HG03095 (cell line): ENCODE measurements around the gene TIPARP.
"Not testable (repeated sequence)": the region's sequence is repeated elsewhere in the genome, so short reads cannot be mapped to it uniquely, and the experiment has no call there.

Source experiments
- ATAC-seq: cut with Tn5 transposase; IDR thresholded peaks from one replicate; pipeline ENCODE4 v1.9.1; 2021; ENCODE audit warnings: moderate library complexity; ENCODE audit not compliant: unreplicated experiment

Gene TIPARP

DNA sequence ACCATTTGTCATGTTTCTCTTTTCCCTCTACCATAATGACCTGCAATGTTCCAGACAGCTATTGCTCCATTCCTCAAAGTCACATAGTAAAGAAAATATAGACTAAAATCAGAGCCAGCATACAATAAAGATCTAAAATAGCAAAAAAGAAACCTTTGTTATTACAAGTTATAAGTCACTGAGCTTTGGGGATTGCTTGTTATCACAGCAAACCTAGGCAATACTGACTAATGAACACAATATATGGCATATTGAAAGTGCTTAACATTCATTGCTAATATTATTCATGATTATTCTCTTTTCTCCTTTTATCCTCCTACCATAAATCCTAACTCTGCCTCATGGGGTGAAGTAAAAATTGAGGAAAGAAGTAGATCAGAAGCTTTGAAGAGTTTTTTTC, 27.4 kb upstream of the TIPARP start:
- ATAC-seq, result no peak

DNA sequence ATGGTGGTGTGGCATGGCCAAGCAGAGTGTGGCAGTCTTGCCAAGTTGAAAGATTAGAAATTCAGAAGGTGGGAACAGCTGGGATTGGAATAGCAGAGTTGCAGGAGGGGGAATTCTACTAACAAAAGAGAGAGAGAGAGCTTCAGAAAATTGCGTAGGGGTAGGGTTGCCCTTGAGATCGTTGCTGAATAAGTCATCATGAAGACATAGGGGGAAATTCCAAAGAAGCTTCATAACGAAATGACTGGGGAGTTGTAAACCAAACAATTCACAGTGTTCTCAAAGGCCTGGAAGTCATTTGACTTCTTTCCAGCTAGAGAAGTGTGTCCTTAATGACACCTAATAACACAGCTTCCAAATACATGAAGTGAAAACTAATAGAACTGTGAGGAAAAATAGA, 26.3 kb upstream of the TIPARP start:
- no peak for ATAC-seq

DNA sequence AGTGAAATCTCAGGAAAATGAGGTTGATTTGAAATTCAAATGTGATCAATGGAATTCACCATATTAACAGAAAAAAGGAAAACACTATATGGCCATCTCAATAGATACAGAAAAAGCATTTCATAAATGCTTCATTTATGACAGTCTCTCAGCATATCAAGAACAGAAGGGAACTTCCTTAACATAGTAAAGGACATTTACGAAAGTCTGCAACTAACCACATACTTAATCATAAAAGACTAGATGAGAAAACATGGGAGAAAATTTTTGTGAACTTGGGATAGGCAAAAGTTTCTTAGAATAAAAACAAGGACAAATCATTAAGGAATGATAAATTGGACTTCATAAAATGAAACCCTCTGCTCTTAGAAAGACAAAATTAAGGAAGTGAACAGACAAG, 24.7 kb upstream of the TIPARP start:
- ATAC-seq, result no peak

DNA sequence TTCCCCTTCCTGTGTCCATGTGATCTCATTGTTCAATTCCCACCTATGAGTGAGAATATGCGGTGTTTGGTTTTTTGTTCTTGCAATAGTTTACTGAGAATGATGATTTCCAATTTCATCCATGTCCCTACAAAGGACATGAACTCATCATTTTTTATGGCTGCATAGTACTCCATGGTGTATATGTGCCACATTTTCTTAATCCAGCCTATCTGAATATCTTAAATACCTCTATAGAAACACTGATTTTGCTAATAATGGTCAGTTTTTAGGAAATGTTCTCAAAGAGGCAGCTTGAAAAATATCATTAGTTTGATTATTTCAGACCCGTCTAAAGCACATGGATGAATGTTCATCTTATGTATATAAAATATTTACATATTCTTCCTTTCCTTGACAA, 21.7 kb upstream of the TIPARP start:
- ATAC-seq, result not testable (repeated sequence)

DNA sequence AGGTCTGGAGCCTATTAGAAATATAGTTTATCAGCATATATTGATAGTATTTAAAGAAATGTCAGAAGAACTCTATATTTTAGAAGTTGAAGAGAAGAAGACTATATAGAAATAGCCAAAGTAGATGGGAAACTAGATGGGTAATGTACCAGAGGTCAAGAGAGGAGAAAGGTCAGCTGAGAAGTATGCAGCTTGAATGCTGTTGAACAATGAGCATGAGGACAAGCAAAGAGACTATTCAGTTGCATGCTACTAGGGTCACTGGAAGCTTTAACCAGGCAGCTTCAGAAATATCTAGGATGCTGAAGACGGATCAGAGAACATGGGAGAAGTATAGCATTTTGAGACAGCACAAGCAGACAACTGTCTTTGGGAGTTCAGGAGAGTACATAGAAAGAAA, 19.6 kb upstream of the TIPARP start:
- no peak for ATAC-seq

DNA sequence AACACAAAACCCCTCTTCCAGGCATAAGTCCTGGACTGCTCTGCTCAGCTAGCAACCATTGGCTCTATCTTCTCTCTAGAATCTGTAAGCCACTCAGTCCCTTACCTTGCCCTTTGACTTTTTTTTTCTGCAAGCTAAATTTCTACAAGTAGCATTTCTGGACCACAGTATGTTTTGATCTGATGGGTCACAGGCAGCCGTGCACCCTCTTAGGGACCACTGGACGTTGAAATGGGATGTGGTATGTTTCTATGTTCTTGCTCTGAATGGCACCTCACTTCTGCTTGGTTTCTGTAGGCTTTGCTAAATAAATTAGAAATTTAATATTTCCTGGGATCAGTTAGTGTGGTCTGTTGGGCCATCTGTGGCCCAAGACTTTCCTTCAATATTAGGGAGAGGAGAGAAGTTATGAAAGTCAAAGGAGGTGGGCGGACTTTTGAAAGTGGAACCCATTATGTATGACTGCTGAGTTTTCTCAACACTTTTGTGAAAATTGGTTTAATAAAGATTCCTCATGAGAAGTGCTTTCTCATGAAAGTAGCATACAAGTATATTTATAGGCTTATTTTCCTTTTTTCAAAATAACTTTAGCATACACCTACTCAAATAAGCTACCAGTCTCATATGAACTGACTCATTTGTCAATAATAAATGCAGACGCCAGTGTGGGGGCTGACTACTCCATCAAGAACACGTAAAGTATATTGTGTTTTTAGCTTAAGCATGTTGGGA, 18.4 kb upstream of the TIPARP start:
- ATAC-seq, result no peak

DNA sequence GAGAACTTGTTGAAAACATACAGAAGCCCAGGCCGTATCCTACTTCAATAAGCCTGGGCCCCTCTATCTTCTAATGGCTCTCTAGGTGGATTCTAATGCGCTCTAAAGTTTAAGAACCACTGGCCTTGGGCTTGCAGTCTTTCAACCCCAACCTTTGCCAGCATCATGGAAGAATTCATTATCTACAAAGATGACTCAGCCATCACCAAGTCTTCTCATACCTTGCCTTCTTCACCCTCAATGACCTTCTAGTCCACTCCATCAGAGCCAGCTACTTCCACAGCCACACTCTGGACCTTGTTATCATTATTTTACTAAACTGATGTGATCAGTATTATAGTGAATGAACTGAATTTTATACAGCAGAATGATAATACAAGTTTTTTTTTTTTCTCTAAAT, 16.9 kb upstream of the TIPARP start:
- ATAC-seq, result no peak

DNA sequence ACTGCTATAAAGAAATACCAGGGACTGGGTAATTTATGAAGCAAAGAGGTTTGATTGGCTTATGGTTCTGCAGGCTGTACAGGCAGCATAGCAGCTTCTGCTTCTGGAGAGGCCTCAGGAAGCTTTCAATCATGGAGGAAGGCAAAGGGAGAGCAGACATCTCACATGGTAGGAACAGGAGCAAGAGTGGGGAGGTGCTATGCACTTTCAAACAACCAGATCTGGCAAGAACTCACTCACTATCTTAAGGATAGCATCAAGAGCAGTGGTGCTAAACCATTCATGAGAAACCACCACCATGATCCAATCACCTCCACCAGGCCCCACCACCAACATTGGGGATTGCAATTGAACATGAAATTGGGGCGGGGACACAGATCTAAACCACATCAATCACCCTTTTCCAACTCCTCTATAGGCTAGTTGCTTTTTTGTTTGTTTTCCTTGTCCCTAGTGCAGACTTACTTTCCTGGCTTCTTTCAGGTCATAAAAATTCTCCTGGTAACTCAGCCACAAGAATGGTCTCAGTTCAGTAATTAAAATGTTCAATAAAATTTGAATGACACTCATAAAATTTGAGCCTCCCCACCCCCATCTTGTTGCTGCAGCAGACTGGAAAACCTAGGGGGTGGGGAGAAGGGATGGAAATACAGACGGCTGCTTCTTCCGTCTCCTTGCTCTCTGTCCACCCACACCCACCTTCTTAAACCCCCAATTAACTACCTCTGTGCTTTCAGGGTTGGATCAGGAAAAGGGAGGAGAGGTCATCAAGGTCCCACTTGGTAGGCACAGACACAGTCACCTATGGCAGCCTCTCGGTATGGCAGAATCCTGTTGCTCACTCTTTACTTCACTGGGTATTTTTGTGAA, 16.3 kb upstream of the TIPARP start:
- ATAC-seq, result no peak

DNA sequence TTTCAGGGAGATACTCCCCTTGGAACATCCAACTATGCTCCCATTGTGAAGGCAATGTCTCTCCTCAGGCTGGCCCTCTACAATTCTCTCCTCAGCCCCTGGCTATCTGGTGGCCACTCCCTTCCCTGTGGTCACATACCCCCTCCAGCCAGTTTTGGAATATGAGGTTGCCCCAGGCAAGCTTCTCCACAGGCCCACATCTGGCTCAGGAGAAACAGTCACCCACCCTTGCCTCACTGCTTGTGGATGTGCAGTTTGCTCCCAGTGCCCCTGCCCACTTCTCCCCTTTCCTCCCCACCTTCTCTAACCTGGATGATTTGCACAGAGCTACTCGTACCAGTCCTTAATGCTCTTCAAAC, 15.7 kb upstream of the TIPARP start:
- no peak for ATAC-seq

DNA sequence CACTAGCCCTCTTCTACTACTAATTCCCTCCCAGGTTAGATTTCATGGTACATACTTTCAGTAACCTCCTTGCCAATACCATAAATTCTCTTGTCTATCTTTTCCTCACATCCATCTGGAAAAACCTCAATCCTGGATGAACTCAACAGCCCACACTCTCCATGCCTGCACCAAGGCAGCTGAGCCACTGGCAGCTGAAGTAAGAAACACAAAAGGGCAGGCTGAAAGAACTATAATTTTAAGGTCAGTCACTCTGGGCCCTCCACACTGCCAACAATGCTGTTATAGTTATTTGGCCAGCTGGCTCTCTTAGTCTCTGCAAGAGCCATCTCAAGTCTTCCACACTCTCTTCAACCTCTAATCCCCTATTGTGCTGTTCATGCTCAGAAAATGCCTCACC, 15.1 kb upstream of the TIPARP start:
- no peak for ATAC-seq

DNA sequence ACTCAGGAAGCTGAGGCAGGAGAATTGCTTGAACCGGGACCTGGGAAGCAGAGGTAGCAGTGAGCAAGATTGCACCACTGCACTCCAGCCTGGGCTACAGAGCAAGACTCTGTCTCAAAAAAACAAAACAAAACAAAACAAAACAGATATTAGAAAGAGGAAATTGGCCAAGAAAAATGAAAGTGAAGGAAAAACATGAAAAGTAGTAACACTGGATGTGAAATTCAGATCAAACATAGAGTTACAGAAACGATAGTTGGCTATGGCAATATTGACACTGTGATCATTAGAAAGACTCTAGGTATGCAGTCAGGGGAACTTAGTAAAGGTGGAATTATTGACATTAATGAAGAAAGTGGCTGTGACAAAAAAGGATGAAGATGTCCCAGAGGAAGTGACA, 13.2 kb upstream of the TIPARP start:
- ATAC-seq, result no peak

DNA sequence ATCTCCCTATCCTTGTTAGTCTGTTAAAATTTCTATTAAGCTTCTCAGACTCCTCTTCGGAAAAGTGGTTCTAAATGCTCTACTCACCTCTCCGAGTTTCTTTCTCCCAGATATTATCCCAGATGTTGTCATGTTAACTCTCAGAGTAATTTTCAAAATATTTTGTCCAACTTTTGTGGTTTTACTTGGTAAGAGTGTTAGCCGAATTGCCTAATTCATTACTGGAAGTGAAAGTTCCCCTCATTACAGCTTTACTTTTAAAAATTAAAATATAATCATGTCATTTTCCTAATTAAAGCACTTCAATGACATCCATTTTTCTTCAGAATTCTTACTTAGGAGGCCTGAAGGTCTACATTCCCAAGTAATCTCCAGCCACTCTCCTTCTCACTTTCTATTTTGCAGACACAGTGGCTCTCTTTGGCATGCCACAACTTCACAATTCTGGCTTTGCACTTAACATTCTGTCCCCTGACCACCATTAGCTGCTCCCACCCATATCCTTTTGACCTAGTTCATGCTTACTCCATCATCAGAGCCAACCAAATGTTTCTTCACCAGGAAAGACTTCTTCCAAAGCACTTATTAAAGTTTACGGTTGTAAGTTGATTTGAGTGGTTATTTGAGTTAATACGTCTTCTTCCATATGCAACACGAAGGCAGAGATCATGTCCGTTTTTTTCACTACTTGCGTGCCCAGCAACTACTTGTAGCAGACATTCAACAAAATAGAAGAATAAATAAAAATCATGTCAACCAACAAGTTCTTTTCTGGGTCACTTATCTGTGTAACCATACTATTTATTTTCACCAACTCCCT, 10.2 kb upstream of the TIPARP start:
- peak; percentile 2 for ATAC-seq

DNA sequence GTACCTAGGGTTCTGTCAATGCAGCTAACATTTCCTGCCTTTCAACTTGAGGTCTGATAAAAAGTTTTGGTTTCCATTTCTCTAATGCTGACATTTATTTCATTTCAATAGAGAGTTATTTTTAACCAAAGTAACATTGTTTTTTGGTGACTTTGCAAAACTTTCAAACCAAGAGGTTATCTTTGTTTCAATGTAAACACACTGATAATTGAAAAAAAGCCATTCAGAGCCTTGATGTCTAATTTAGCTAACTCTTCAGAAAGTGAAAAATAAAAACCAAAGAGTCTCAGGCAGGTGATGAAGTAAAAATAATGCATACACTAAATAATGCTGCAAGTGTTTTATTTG, 9.6 kb upstream of the TIPARP start:
- ATAC-seq, result peak; percentile 74

DNA sequence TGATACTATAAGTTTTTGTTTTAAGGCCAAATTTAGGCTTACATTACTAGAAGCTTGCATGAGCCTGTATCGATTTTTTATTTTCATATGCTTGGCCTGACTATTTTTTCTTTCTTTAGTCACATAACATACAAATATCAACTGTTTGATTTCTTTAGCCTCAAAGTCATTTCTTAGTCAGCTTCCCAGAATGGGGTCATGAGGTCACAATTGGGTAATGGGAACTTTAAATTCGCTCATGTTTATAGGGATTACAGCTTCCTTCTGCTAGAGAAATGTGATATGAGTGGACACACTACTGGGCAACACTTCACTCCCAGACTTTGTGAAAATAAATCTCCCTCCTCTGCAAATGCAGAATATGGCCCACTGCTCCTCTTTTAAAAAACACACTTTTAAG, 9.1 kb upstream of the TIPARP start:
- ATAC-seq, result no peak

DNA sequence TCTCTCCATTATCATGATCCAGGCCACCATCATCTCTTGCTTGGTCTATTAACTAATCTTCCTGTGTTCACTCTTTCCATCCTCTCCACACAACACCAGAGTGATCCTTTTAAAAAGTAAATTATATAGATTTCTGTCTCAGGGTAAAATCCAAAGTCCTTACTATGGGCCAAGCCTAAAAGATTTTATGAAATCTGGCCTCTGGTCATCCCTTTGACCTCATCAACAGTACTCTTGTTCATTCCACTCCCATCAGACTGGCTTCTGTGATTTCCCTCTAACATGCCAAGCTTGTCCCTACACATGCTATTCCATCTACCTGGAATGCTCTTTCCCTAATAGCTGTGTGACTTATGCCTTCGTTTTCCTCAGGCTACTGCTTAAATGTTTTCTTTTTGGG, 8.3 kb upstream of the TIPARP start:
- ATAC-seq, result no peak

DNA sequence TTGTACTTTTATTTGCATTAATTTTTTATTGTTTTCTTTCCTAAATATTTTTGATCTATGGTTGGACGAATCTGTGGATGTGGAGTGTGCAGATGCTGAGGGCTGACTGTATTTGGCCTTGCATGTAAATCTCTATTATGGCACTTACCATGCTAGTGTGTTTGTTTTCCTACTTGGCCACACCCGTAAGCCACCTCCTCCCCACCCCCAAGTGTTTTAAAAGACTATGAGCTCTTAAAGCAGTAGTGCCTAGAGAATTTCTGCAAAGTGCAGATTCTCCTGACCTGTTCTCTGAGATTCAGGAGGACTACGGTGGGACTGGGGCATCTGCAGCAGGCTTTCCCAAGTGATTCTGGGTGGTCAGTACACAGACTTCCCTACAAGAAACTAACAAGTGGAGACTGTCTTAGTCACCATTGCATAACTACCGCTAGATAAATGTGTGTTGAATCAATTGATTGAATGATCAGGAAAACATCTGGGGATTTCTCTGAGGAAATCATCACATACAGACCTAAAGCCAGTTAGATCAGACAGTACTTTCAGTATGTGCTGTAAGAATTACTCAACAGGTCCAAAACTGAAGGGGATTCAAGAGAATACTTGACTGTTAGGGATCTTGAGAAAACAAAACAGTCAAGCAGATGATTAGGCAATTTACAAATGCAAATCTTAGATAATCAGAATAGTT, 6.2 kb upstream of the TIPARP start:
- no peak for ATAC-seq

DNA sequence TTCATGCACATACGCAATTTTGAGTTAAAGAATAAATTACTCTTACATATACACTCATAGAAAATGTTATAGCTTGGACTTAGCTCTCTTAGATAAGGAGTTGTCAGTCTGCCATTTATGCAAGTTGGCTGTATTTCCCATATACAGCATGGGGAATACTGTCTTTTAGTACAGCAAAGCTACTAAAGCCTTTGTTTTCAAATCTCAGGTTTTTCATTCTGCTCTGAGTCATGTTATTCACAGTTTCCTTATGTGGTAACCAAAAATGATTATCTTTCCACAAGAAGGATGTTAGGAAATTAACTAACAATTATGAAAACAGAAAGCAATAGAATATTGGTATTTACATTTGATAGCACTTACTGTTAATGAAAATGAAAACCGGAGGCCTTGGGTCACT, 4.3 kb upstream of the TIPARP start:
- ATAC-seq, result no peak

DNA sequence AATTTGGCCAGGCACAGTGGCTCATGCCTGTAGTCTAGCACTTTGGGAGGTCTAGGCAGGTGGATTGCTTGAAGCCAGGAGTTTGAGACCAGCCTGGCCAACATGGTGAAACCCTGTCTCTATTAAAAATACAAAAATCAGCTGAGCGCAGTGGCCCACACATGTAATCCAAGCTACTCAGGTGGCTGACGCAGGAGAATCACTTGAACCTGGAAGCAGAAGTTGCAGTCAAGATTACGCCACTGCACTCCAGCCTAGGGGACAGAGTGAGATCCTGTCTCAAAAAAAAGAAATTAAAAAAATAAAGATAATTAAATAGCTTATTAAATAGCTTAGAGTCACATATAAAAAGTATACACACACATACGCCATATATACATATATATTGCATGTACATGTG, 3.7 kb upstream of the TIPARP start:
- no peak for ATAC-seq

DNA sequence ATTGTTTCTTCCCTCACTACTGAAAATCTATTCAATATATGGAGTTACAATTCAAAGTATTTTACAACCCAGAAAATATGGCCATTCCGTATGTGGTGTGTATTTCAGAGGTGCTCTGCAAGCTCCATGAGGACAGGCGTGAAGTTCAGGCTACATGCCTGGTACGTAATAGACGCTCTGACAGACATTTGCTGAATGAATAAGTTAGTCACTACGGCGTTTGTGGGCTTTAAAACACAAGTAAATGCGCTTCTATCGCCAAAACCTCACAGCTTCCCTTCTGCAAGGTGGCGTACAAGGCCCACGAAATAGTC, 701 bp upstream of the TIPARP start:
- ATAC-seq, result no peak

DNA sequence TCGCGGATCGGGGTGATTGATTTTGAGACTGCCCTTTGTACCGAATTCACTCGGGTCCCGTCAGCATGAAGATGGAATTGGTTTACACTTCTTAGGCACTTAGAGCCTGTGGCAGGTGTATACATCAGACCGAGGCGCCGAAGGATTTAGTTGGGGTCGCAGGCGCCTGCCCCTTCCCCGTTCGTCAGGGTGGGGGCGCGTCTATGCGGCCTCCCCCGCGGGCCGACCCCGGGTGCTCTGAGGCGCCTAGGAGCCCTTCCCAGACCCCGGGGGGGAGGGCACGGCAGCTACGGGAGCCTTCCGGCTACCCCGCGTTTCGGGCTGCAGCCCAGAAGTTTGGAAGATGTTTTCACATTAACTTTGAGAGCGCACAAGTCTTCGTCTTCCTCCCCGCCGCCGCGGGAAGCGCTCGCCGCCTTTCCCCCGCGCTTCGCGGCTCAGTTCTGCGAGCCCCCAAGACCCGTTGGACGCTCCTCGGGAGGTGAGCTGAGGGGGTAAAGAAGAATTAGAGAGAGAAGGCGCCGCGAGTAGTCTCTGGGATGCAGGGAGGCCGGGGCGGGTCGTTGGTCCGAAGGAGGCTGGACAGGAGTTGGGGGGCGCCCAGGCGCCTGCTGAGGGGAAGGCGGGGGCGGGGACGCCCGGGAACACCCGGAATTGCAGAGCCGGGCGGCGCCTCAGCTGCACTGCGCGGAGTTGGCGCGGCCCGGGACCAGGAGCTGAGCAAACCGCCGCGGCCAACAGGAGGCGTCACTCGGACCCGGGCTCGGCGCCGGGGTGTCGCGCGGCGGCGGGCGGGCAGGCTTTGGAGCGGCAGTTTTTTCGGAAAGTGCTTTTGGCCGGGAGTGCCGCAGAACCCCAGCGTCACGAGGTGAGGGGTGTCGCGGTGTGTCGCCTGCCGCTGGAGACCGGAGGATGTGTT, 780 bp downstream of the TIPARP start:
- ATAC-seq, result no peak
